ENCODE results near the gene BAHD1.

The BAHD1 gene

GRCh38 chr15:40506964-40507571, 66.3 kb downstream of the BAHD1 start:
- DNase-seq = peak; percentile 49 to 55

- DNase-seq = no peak
These were observed 67.5 kb downstream of the BAHD1 start for GRCh38 chr15:40508216-40508615.

- no peak for DNase-seq
These were observed 69.4 kb downstream of the BAHD1 start for GRCh38 chr15:40510201-40510600.

GRCh38 chr15:40511093-40511471, 70.3 kb downstream of the BAHD1 start:
- no peak for DNase-seq

GRCh38 chr15:40511472-40512133, 70.8 kb downstream of the BAHD1 start:
- DNase-seq = no peak

GRCh38 chr15:40512440-40512839, 71.7 kb downstream of the BAHD1 start:
- DNase-seq = no peak

- no peak for DNase-seq
These were observed 72.9 kb downstream of the BAHD1 start for GRCh38 chr15:40513609-40514008.

GRCh38 chr15:40516322-40516721, 75.6 kb downstream of the BAHD1 start:
- no peak for DNase-seq
